Endothelial cell of umbilical vein (primary cell): Measurements from ENCODE around the gene CACNA1C.

ENCODE experiments used
- CTCF ChIP-seq, 2 donors: IDR thresholded peaks; 1 replicate in 1 of 2; 2 replicates in 1 of 2; pipeline ENCODE4 v1.5.1; 2011; ENCODE audit warnings: low read length in 2 of 2, mild to moderate bottlenecking in 2 of 2, moderate library complexity in 2 of 2, control low read depth in 1 of 2, inconsistent platforms in 1 of 2, low read depth in 1 of 2; ENCODE audit not compliant: insufficient read depth in 1 of 2; ENCODE audit errors: extremely low read depth in 1 of 2
- EZH2 ChIP-seq: IDR thresholded peaks from 2 replicates; pipeline ENCODE4 v1.6.1; 2012; ENCODE audit warnings: borderline replicate concordance, low read depth, mild to moderate bottlenecking, moderate library complexity, low read length, inconsistent platforms; ENCODE audit not compliant: severe bottlenecking
- FOS ChIP-seq: IDR thresholded peaks from 2 replicates; pipeline ENCODE4 v1.6.1; 2011; ENCODE audit warnings: mild to moderate bottlenecking, low read length, moderate library complexity, borderline replicate concordance; ENCODE audit not compliant: insufficient read depth
- JUN ChIP-seq: IDR thresholded peaks from 2 replicates; pipeline ENCODE4 v1.6.1; 2011; ENCODE audit warnings: borderline replicate concordance, low read depth; ENCODE audit not compliant: insufficient read length, insufficient read depth
- MAX ChIP-seq: IDR thresholded peaks from 2 replicates; pipeline ENCODE4 v1.6.1; 2011; ENCODE audit not compliant: insufficient read depth, insufficient read length
- MYC ChIP-seq: IDR thresholded peaks from one replicate; pipeline ENCODE4 v1.6.1; 2011; ENCODE audit warnings: mild to moderate bottlenecking, low read depth, low read length
- POLR2A ChIP-seq: IDR thresholded peaks from 2 replicates; pipeline ENCODE4 v1.6.1; 2012; ENCODE audit warnings: low read depth, mild to moderate bottlenecking, control low read depth, low read length

- no peak for TF ChIP-seq CTCF (IDR thresholded peaks at IDR 0.05; ENCODE audit: extremely low read depth in 1 of 2, insufficient read depth in 1 of 2, low read depth in 1 of 2, low read length in 2 of 2)
- no peak for TF ChIP-seq POLR2A
- no peak for TF ChIP-seq MAX
- no peak for TF ChIP-seq EZH2
- no peak for TF ChIP-seq MYC
- TF ChIP-seq FOS, result no peak
- no peak for TF ChIP-seq JUN
Measured at GRCh38 chr12:2145433-2145998, 92.7 kb downstream of the CACNA1C start.
